CD14-positive monocyte (primary cell): ENCODE measurements around the gene FIBCD1. TPM values are rescaled to one million over a fixed set of nuclear protein-coding genes. Genes with fewer than 3 reads are reported as not detected.
A peak's percentile ranks its signal among the peaks of the same experiment; 100 is the strongest.

ENCODE experiments used
- DNase-seq, 3 donors: peaks; one replicate each; pipeline ENCODE4 v3.0.0-alpha.2; 2011 to 2022
- H2AFZ ChIP-seq: 2 replicates; pipeline ENCODE4 v1.6.0; 2012; ENCODE audit warnings: mild to moderate bottlenecking, low read depth, low read length, inconsistent platforms; ENCODE audit not compliant: insufficient read depth, poor library complexity, severe bottlenecking
- H3K27ac ChIP-seq, 2 donors: 1 replicate in 1 of 2; 2 replicates in 1 of 2; pipeline ENCODE4 v1.5.1; 2012 to 2013; ENCODE audit warnings: low read length in 2 of 2, control low read depth in 1 of 2, inconsistent platforms in 1 of 2, low read depth in 1 of 2, mild to moderate bottlenecking in 1 of 2
- H3K27me3 ChIP-seq, 2 donors: one replicate each; pipeline versions ENCODE4 v1.6.0 to v1.6.1; 2011 to 2013; ENCODE audit warnings: low read length in 2 of 2; ENCODE audit not compliant: control insufficient read depth in 2 of 2, insufficient read depth in 2 of 2
- H3K36me3 ChIP-seq, 2 donors: replicated peaks in 1 of 2; 1 replicate in 1 of 2; 2 replicates in 1 of 2; pipeline versions ENCODE4 v1.5.1 to v1.6.1; 2012 to 2013; ENCODE audit warnings: low read length in 2 of 2, control low read depth in 1 of 2, inconsistent platforms in 1 of 2, mild to moderate bottlenecking in 1 of 2; ENCODE audit not compliant: insufficient read depth in 2 of 2, control insufficient read depth in 1 of 2
- H3K4me1 ChIP-seq, 2 donors: 1 replicate in 1 of 2; 2 replicates in 1 of 2; pipeline versions ENCODE4 v1.5.1 to v1.6.1; 2012 to 2013; ENCODE audit warnings: low read length in 2 of 2, control low read depth in 1 of 2, inconsistent platforms in 1 of 2, mild to moderate bottlenecking in 1 of 2, moderate library complexity in 1 of 2; ENCODE audit not compliant: insufficient read depth in 2 of 2, control insufficient read depth in 1 of 2
- H3K4me2 ChIP-seq: replicated peaks from 2 replicates; pipeline ENCODE3; 2012; ENCODE audit warnings: low read length, moderate library complexity, mild to moderate bottlenecking; ENCODE audit not compliant: poor library complexity, severe bottlenecking; ENCODE audit errors: extremely low read depth
- H3K4me3 ChIP-seq, 3 experiments: fragments of 200-600 bp in 1 of 3; sonication (generic) in 1 of 3; replicated peaks in 1 of 3; 1 replicate in 2 of 3; 2 replicates in 1 of 3; pipeline ENCODE4 v1.5.1; 2011 to 2013; ENCODE audit warnings: low read length in 3 of 3, mild to moderate bottlenecking in 3 of 3, control low read depth in 2 of 3, low read depth in 2 of 3, inconsistent platforms in 1 of 3, moderate library complexity in 1 of 3
- H3K79me2 ChIP-seq: 2 replicates; pipeline ENCODE4 v1.6.0; 2012; ENCODE audit warnings: mild to moderate bottlenecking, control low read depth, inconsistent platforms, low read length, moderate library complexity; ENCODE audit not compliant: insufficient read depth
- H3K9ac ChIP-seq: 2 replicates; pipeline ENCODE4 v1.6.0; 2017; ENCODE audit warnings: low read length, mild to moderate bottlenecking; ENCODE audit not compliant: insufficient read depth, poor library complexity, severe bottlenecking
- H3K9me3 ChIP-seq, 2 donors: replicated peaks in 1 of 2; 1 replicate in 1 of 2; 2 replicates in 1 of 2; pipeline versions ENCODE4 v1.5.1 to v1.6.1; 2012 to 2013; ENCODE audit warnings: low read length in 2 of 2, control low read depth in 1 of 2; ENCODE audit not compliant: control insufficient read depth in 1 of 2, insufficient read depth in 1 of 2
- H4K20me1 ChIP-seq: 2 replicates; pipeline ENCODE4 v1.6.0; 2012; ENCODE audit warnings: mild to moderate bottlenecking, low read length, control low read depth, moderate library complexity; ENCODE audit not compliant: insufficient read depth
- H3K27ac Mint-ChIP-seq, 7 donors: one replicate each; pipeline ENCODE4 v1.8.0; 2020; ENCODE audit warnings: mild to moderate bottlenecking in 7 of 7, mixed read lengths in 7 of 7, moderate library complexity in 6 of 7, inconsistent platforms in 2 of 7
- H3K27me3 Mint-ChIP-seq, 3 donors: one replicate each; pipeline ENCODE4 v1.8.0; 2021 to 2022; ENCODE audit warnings: low read depth in 3 of 3, mild to moderate bottlenecking in 3 of 3, mixed read lengths in 3 of 3, moderate library complexity in 3 of 3, inconsistent platforms in 1 of 3
- H3K36me3 Mint-ChIP-seq, 2 donors: one replicate each; pipeline ENCODE4 v1.8.0; 2020; ENCODE audit warnings: mixed read lengths in 2 of 2, inconsistent platforms in 1 of 2, mild to moderate bottlenecking in 1 of 2
- H3K4me1 Mint-ChIP-seq: one replicate; pipeline ENCODE4 v1.8.0; 2020; ENCODE audit warnings: mild to moderate bottlenecking, mixed read lengths
- H3K4me3 Mint-ChIP-seq, 2 donors: one replicate each; pipeline ENCODE4 v1.8.0; 2020; ENCODE audit warnings: mild to moderate bottlenecking in 2 of 2, mixed read lengths in 2 of 2, moderate library complexity in 1 of 2
- H3K9me3 Mint-ChIP-seq, 7 donors: one replicate each; pipeline ENCODE4 v1.8.0; 2020 to 2022; ENCODE audit warnings: mixed read lengths in 7 of 7, mild to moderate bottlenecking in 6 of 7, moderate library complexity in 6 of 7, inconsistent platforms in 2 of 7
- WGBS: methylation state at CpG from one replicate; pipeline ENCODE4 v1.1.5; 2013; ENCODE audit warnings: missing lambda C conversion rate; ENCODE audit not compliant: insufficient coverage; 5-methylcytosine and 5-hydroxymethylcytosine counted together
- intact Hi-C, 2 donors: fragments of 100-400 bp; cut with micrococcal nuclease; formaldehyde crosslinking; loops; one replicate each; pipeline versions ENCODE4 v1.15.0 to v1.15.1; 2023
- polyA plus RNA-seq, 3 donors: library from polyadenylated mRNA; depleted of rRNA in 1 of 3; unstranded in 2 of 3; stranded (reverse) in 1 of 3; fragments of 300-500 nt in 2 of 3; fragments of >200 nt in 1 of 3; fragmentation: Illumina TruSeq in 2 of 3; gene quantifications; 1 replicate in 2 of 3; 2 replicates in 1 of 3; pipeline ENCODE4 v1.2.3, GENCODE V29; 2012 to 2021
- TF ChIP-seq, protein P1 (sequence below): fragments of 200-600 bp; IDR thresholded peaks from one replicate; pipeline ENCODE4 v1.8.0; 2022; ENCODE audit warnings: antibody characterized with exemption, mild to moderate bottlenecking

Gene FIBCD1
- polyA plus RNA-seq, 3 donors, result not detected

DNA sequence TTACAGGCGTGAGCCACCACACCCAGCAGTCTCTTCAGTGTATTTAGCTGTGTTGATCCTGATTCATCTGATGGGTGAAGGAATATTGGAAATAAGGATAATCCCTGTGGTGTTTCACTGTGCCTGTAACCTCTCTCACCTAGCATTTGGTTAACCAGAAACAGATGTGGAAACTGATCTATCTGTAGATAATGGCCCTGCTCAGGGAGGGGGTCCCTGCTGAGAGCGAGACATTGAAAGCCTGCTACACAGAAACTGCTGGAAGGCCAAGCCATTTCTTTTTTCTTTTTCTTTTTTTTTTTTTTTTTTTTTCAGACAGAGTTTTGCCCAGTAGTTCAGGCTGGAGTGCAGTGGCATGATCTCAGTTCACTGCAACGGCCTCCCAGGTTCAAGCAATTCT is 70.8 kb downstream of the FIBCD1 start:
- no peaks in the 10 kb centered on the region for H3K9me3 ChIP-seq
- H3K27ac ChIP-seq, result no peak overlapping the region
- TF ChIP-seq, protein P1, sequence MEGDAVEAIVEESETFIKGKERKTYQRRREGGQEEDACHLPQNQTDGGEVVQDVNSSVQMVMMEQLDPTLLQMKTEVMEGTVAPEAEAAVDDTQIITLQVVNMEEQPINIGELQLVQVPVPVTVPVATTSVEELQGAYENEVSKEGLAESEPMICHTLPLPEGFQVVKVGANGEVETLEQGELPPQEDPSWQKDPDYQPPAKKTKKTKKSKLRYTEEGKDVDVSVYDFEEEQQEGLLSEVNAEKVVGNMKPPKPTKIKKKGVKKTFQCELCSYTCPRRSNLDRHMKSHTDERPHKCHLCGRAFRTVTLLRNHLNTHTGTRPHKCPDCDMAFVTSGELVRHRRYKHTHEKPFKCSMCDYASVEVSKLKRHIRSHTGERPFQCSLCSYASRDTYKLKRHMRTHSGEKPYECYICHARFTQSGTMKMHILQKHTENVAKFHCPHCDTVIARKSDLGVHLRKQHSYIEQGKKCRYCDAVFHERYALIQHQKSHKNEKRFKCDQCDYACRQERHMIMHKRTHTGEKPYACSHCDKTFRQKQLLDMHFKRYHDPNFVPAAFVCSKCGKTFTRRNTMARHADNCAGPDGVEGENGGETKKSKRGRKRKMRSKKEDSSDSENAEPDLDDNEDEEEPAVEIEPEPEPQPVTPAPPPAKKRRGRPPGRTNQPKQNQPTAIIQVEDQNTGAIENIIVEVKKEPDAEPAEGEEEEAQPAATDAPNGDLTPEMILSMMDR, result no peak
- Mint-ChIP-seq H3K4me1 (no peaks in the 10 kb centered on the region), H3K27ac (peak overlapping the region in 1 of 7 donors; percentile 18), H3K9me3 (no peaks in the 10 kb centered on the region), H3K27me3 (no peaks in the 10 kb centered on the region), H3K36me3 (peaks cover 44 to 52% of the 10 kb centered on the region in 2 donors), H3K4me3 (no peak overlapping the region)
- no peak overlapping the region for H3K9ac ChIP-seq
- H3K36me3 ChIP-seq, result peaks cover 20 to 69% of the 10 kb centered on the region in 2 donors
- H3K27me3 ChIP-seq, result no peaks in the 10 kb centered on the region
- 100% methylated on average over 1 of the region's 3 CpGs for WGBS
- intact Hi-C loops, result loop anchor here (5.0 to 10.0 kb wide), 5 partner anchors 74 to 179 kb away; no protein-coding TSS in a partner anchor
- H4K20me1 ChIP-seq, result peaks cover 7% of the 10 kb centered on the region
- H3K79me2 ChIP-seq, result no peaks in the 10 kb centered on the region
- no peaks in the 10 kb centered on the region for H3K4me1 ChIP-seq
- H3K4me2 ChIP-seq, result no peak overlapping the region
- no peak overlapping the region for H2AFZ ChIP-seq
- no peak for DNase-seq
- no peak overlapping the region for H3K4me3 ChIP-seq

DNA sequence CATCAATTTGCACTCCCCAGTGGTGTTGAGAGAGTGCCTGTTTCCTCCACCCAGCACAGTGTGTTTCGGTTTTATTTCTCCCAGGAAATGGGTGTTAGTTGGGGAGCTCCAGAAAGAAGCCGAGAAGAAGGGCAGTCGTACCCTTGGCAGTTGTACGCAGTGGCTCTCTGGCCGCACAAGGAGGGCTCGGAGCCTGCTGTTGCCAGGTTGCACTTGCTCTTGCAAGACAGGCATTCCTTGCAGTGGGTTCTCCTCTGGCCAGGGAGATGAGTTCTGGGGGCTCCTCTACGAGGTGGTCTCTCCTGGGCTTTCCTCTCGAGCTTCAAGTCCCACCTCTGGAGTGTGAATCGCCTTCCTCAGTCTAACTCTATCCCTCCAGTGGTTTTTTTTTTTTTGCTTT is 71.5 kb downstream of the FIBCD1 start:
- H3K27me3 ChIP-seq, result no peaks in the 10 kb centered on the region
- no peak overlapping the region for H3K9ac ChIP-seq
- WGBS, result 95% methylated on average over 6 of the region's 9 CpGs
- no peaks in the 10 kb centered on the region for H3K4me1 Mint-ChIP-seq
- no peaks in the 10 kb centered on the region for H3K4me1 ChIP-seq
- no peak overlapping the region for H3K4me2 ChIP-seq
- no peak for DNase-seq
- H2AFZ ChIP-seq, result no peak overlapping the region
- TF ChIP-seq, protein P1, result no peak
- no peaks in the 10 kb centered on the region for H3K27me3 Mint-ChIP-seq
- H3K4me3 Mint-ChIP-seq, result no peak overlapping the region
- no peaks in the 10 kb centered on the region for H3K9me3 ChIP-seq
- no peaks in the 10 kb centered on the region for H3K9me3 Mint-ChIP-seq
- intact Hi-C loops, result loop anchor here (2.0 to 10.0 kb wide), 6 partner anchors 75 to 180 kb away; no protein-coding TSS in a partner anchor
- H3K36me3 Mint-ChIP-seq, result peaks cover 44 to 50% of the 10 kb centered on the region in 2 donors
- H3K27ac Mint-ChIP-seq, result no peak overlapping the region
- H3K36me3 ChIP-seq, result peaks cover 17 to 69% of the 10 kb centered on the region in 2 donors
- peaks cover 7% of the 10 kb centered on the region for H4K20me1 ChIP-seq
- H3K27ac ChIP-seq, result no peak overlapping the region
- no peaks in the 10 kb centered on the region for H3K79me2 ChIP-seq
- H3K4me3 ChIP-seq, result no peak overlapping the region
